ENCODE results near the gene FAM110C. TPM values are rescaled to one million over a fixed set of nuclear protein-coding genes. Genes with fewer than 3 reads are reported as not detected.

Gene FAM110C
- total RNA-seq = 10 to 100 TPM; 23.7 to 53.9 (median 41.8) TPM

GRCh38 chr2:46471-47345 lies at the start of gene FAM110C:
Gene FAM110C (minus strand): TSS chr2:46505. CDS start chr2:46385, 120 bp downstream.
- Histone ChIP-seq H3K4me1 (peaks cover 7 to 30% (median 25%) of the 10 kb centered on the region in 4 donors), H3K9me3 (no peaks in the 10 kb centered on the region), H3K4me3 (peak within 1 kb of the TSS; percentile 29 to 73 (median 67)), H3K27ac (peak within 1 kb of the TSS; percentile 88 to 93 (median 92)), H3K36me3 (no peaks in the 10 kb centered on the region), H3K27me3 (peaks cover 47% of the 10 kb centered on the region)
- WGBS, 2 donors (ENCODE audit: low coverage in 1 of 2) = 6% methylated on average over 50 of the region's 75 CpGs; no CpG with 5 or more reads in 1 of the 2 donors
- TF ChIP-seq EP300 (IDR thresholded peaks at IDR 0.05; ENCODE audit: low read depth) (no peak), POLR2AphosphoS5 (IDR thresholded peaks at IDR 0.05) (peak; percentile 22 to 80 (median 78)), POLR2A (IDR thresholded peaks at IDR 0.05) (peak; percentile 63)
- intact Hi-C loops (cut with DNase I; ENCODE audit: low total_unique reads) (no loop called here), in situ Hi-C loops (cut with MboI; ENCODE audit: low pct_ligation_motif_present in 1 of 4, low pct_unique_long_range_greater_than_20kb in 1 of 4, low sequenced_read_pairs in 3 of 4) (no loop called here)
- peak; percentile 93 for DNase-seq

GRCh38 chr2:92326-92725 lies 46.0 kb upstream of the FAM110C start:
- no peak for DNase-seq

DNA sequence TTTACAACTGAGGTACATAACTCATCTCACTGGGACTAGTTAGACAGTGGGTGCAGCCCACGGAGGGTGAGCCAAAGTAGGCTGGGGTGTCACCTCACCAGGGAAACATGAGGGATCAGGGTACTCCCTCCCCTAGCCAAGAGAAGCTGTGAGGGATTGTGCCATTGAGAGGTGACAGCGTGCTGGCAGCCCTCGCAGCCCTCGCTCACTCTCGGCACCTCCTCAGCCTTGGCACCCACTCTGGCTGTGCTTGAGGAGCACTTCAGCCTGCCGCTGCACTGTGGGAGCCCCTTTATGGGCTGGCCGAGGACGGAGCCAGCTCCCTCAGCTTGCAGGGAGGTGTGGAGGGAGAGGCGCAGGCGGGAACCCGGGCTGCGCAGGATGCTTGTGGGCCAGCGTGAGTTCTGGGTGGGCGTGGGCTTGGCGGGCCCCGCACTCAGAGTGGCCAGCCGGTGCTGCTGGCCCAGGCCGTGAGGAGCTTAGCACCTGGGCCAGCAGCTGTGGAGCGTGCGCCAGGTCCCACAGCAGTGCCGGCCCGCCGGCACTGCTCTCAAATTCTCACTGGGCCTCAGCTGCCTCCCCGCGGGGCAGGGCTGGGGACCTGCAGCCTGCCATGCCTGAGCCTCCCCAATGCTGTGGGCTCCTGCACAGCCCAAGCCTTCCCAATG lies 44.5 kb upstream of the FAM110C start:
- 90 to 100% methylated on average over 1 to 20 of the region's 25 CpGs for WGBS, 2 donors (ENCODE audit: low coverage in 1 of 2)
- Histone ChIP-seq H3K27ac (no peak overlapping the region), H3K27me3 (no peaks in the 10 kb centered on the region), H3K36me3 (no peaks in the 10 kb centered on the region), H3K9me3 (no peaks in the 10 kb centered on the region), H3K4me1 (no peaks in the 10 kb centered on the region), H3K4me3 (no peak overlapping the region)
- no peak for DNase-seq
- TF ChIP-seq POLR2AphosphoS5 (IDR thresholded peaks at IDR 0.05) = no peak
- no peak for TF ChIP-seq CTCF (IDR thresholded peaks at IDR 0.05)
- TF ChIP-seq POLR2A (IDR thresholded peaks at IDR 0.05) = no peak
- TF ChIP-seq EP300 (IDR thresholded peaks at IDR 0.05; ENCODE audit: low read depth) = no peak
- in situ Hi-C loops (cut with MboI; ENCODE audit: low pct_ligation_motif_present in 1 of 4, low pct_unique_long_range_greater_than_20kb in 1 of 4, low sequenced_read_pairs in 3 of 4) = no loop called here
- intact Hi-C loops (cut with DNase I; ENCODE audit: low total_unique reads) = no loop called here

More at GRCh38 chr2:92326-92725, 46.0 kb upstream of the FAM110C start:
- Histone ChIP-seq H3K4me3 (no peak overlapping the region), H3K4me1 (no peaks in the 10 kb centered on the region), H3K27ac (no peak overlapping the region), H3K27me3 (no peaks in the 10 kb centered on the region), H3K36me3 (no peaks in the 10 kb centered on the region), H3K9me3 (peaks cover 0 to 4% of the 10 kb centered on the region in 2 donors)
- in situ Hi-C loops (cut with MboI; ENCODE audit: low pct_ligation_motif_present in 1 of 4, low pct_unique_long_range_greater_than_20kb in 1 of 4, low sequenced_read_pairs in 3 of 4) (no loop called here), intact Hi-C loops (cut with DNase I; ENCODE audit: low total_unique reads) (no loop called here)
- TF ChIP-seq EP300 (IDR thresholded peaks at IDR 0.05; ENCODE audit: low read depth) (no peak), POLR2AphosphoS5 (IDR thresholded peaks at IDR 0.05) (no peak), CTCF (IDR thresholded peaks at IDR 0.05) (no peak), POLR2A (IDR thresholded peaks at IDR 0.05) (no peak)
- 71% methylated on average over 3 of the region's 3 CpGs; no CpG with 5 or more reads in 1 of the 2 donors for WGBS, 2 donors (ENCODE audit: low coverage in 1 of 2)

DNA sequence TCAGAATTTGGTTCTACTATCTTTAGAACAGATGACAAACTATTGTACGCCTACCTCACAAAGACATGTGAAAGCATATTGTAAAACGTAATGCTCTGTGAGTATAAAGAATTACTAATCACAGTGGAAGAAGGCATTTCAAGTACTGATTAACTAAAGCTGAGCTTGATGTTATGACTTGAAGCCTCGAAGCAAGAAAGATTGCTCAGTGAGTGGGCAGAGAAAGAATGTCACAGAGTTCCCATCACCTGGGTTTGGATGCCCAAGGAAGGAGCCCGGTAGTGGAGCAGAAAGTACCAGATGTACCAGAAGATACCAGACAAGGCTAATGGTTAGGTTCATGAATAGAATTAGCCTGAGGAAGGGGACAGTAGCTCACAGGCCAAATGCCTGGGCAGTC lies 39.5 kb upstream of the FAM110C start:
- Histone ChIP-seq H3K27ac (no peak overlapping the region), H3K4me1 (no peaks in the 10 kb centered on the region), H3K27me3 (no peaks in the 10 kb centered on the region), H3K36me3 (no peaks in the 10 kb centered on the region), H3K9me3 (no peaks in the 10 kb centered on the region), H3K4me3 (no peak overlapping the region)
- in situ Hi-C loops (cut with MboI; ENCODE audit: low pct_ligation_motif_present in 1 of 4, low pct_unique_long_range_greater_than_20kb in 1 of 4, low sequenced_read_pairs in 3 of 4) = no loop called here
- intact Hi-C loops (cut with DNase I; ENCODE audit: low total_unique reads) = no loop called here
- TF ChIP-seq POLR2A (IDR thresholded peaks at IDR 0.05) = no peak
- TF ChIP-seq CTCF (IDR thresholded peaks at IDR 0.05) = no peak
- TF ChIP-seq POLR2AphosphoS5 (IDR thresholded peaks at IDR 0.05) = no peak
- TF ChIP-seq EP300 (IDR thresholded peaks at IDR 0.05; ENCODE audit: low read depth) = no peak
- WGBS, 2 donors (ENCODE audit: low coverage in 1 of 2) = 79 to 87% methylated on average over 4 of the region's 4 CpGs
- no peak for DNase-seq

Data from transverse colon (tissue), 4 donors.